WTC11 (cell line): ENCODE measurements around the gene NUAK2.
A peak's percentile ranks its signal among the peaks of the same experiment; 100 is the strongest.

Source experiments
- FOXJ3 ChIP-seq: sonication (generic); formaldehyde crosslinking; IDR thresholded peaks from 2 replicates; pipeline ENCODE4 v1.9.0; 2021; ENCODE audit warnings: missing genetic modification reagents, mild to moderate bottlenecking, borderline replicate concordance
- RORB ChIP-seq: fragments of 250-450 bp; sonication (Bioruptor Pico); IDR thresholded peaks from 2 replicates; pipeline ENCODE4 v1.9.0; 2021; ENCODE audit warnings: mild to moderate bottlenecking
- SOX15 ChIP-seq: fragments of 250-450 bp; sonication (Bioruptor Pico); IDR thresholded peaks from 2 replicates; pipeline ENCODE4 v1.9.0; 2021; ENCODE audit warnings: mild to moderate bottlenecking
- ZBTB21 ChIP-seq: sonication (generic); formaldehyde crosslinking; IDR thresholded peaks from 2 replicates; pipeline ENCODE4 v1.8.1; 2023; ENCODE audit warnings: mild to moderate bottlenecking, missing genetic modification reagents, borderline replicate concordance
- TF ChIP-seq, protein P1 (sequence below): sonication (generic); formaldehyde crosslinking; IDR thresholded peaks from 2 replicates; pipeline ENCODE4 v1.8.1; 2023; ENCODE audit warnings: mild to moderate bottlenecking, missing genetic modification reagents, moderate library complexity
- TF ChIP-seq, protein P2 (sequence below): fragments of 200-600 bp; IDR thresholded peaks from 2 replicates; pipeline ENCODE4 v1.8.0; 2022; ENCODE audit warnings: antibody characterized with exemption
- TF ChIP-seq, protein P3 (sequence below): sonication (generic); formaldehyde crosslinking; IDR thresholded peaks from 2 replicates; pipeline ENCODE4 v1.8.1; 2023; ENCODE audit warnings: mild to moderate bottlenecking, missing genetic modification reagents, moderate library complexity

DNA sequence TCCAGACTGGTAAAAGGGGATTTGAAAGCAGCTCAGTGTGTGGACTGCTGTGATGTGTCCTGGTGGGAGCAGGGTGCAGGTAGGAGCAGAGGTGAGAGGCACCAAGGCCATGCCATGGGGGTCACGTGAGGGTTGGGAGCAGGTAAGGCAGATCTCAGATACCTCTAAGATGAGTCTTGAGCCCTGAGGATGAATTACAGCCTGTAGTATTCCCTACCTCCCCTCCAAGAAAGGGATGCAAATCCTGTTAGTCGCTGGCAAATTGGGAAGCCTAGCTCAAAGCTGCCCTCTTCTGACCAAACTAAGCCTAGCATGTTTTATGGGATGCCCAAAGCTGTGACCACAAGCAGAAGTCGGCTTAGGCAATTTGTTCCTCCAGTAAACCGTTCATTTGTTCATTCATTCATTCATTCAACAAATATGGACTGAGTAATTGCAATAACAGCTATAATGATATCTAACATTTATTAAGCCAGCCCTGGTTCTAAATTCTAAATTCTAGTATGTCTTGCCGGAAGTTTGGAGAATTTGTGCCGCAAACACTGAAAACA is 3.9 kb upstream of the NUAK2 start:
- TF ChIP-seq, protein P1, sequence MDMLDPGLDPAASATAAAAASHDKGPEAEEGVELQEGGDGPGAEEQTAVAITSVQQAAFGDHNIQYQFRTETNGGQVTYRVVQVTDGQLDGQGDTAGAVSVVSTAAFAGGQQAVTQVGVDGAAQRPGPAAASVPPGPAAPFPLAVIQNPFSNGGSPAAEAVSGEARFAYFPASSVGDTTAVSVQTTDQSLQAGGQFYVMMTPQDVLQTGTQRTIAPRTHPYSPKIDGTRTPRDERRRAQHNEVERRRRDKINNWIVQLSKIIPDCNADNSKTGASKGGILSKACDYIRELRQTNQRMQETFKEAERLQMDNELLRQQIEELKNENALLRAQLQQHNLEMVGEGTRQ (CRISPR knock-in tag): peak; percentile 87
- no peak for TF ChIP-seq RORB (CRISPR knock-in tag)
- TF ChIP-seq, protein P2, sequence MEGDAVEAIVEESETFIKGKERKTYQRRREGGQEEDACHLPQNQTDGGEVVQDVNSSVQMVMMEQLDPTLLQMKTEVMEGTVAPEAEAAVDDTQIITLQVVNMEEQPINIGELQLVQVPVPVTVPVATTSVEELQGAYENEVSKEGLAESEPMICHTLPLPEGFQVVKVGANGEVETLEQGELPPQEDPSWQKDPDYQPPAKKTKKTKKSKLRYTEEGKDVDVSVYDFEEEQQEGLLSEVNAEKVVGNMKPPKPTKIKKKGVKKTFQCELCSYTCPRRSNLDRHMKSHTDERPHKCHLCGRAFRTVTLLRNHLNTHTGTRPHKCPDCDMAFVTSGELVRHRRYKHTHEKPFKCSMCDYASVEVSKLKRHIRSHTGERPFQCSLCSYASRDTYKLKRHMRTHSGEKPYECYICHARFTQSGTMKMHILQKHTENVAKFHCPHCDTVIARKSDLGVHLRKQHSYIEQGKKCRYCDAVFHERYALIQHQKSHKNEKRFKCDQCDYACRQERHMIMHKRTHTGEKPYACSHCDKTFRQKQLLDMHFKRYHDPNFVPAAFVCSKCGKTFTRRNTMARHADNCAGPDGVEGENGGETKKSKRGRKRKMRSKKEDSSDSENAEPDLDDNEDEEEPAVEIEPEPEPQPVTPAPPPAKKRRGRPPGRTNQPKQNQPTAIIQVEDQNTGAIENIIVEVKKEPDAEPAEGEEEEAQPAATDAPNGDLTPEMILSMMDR: peak; percentile 65
- TF ChIP-seq, protein P3, sequence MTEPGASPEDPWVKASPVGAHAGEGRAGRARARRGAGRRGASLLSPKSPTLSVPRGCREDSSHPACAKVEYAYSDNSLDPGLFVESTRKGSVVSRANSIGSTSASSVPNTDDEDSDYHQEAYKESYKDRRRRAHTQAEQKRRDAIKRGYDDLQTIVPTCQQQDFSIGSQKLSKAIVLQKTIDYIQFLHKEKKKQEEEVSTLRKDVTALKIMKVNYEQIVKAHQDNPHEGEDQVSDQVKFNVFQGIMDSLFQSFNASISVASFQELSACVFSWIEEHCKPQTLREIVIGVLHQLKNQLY: no peak
- TF ChIP-seq SOX15: no peak
- TF ChIP-seq FOXJ3: no peak
- TF ChIP-seq ZBTB21: no peak
